HG02642 (cell line): ENCODE measurements around the gene RPS6KA4.

Source experiments
- ATAC-seq: cut with Tn5 transposase; IDR thresholded peaks from one replicate; pipeline ENCODE4 v1.9.1; 2021; ENCODE audit warnings: mild to moderate bottlenecking; ENCODE audit not compliant: unreplicated experiment, poor library complexity

Gene RPS6KA4

GRCh38 chr11:64361659-64362058 lies 2.7 kb downstream of the RPS6KA4 start:
- ATAC-seq = no peak

DNA sequence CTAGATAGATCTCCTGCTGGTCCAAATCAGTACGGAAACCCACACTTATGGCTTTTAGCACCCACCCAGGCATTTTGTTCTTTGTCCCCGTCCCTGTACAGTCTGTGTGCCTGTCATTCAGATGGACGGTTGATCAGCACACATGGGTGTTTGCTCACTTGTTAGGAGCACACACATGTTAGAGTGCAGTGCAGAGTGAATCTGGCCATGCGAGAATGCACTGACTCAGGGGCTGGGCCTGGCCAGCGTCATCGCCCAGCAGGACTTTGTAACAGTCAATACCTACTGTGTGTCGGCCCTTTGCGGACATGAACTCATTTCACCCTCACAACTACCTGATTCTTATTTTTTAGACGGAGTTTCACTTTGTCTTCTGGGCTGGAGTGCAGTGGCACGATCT lies 3.4 kb downstream of the RPS6KA4 start:
- no peak for ATAC-seq

DNA sequence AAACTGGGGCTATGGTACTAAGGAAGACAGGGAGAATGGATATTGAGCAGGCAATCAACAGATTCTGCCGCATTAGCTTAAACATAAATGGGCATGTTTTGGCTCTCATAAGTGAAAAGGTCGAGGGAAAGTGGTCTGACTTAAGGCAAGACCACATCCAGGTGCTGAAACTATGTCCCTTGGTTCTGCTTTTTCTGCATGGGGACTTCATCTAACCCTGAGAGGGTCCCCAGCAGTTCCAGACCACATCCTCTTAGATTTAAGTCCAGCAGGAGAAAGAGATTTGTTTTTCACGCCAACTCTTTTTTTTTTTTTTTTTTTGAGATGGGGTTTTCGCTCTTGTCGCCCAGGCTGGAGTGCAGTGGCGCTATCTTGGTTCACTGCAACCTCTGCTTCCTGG lies 5.5 kb downstream of the RPS6KA4 start:
- ATAC-seq = no peak

DNA sequence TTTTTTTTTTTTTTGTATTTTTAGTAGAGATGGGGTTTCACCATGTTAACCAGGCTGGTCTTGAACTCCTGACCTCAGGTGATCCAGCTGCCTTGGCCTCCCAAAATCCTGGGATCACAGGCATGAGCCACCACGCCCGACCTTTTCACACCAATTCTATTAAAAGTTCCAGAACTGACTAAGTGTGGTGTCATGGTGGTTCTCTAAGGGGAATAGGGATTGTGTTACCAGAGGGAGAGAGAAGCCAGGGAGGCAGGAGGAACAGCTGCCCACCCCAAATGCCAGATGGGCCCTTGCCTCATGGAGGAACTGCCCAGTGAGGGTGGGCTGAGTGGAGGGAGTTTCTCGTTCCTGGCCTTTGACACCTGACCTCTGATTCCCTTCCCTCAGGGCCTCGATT lies 5.9 kb downstream of the RPS6KA4 start:
- no peak for ATAC-seq

GRCh38 chr11:64366751-64367150 lies 7.8 kb downstream of the RPS6KA4 start:
- ATAC-seq = no peak

- ATAC-seq = no peak
Measured at GRCh38 chr11:64367931-64368672, 9.1 kb downstream of the RPS6KA4 start.

DNA sequence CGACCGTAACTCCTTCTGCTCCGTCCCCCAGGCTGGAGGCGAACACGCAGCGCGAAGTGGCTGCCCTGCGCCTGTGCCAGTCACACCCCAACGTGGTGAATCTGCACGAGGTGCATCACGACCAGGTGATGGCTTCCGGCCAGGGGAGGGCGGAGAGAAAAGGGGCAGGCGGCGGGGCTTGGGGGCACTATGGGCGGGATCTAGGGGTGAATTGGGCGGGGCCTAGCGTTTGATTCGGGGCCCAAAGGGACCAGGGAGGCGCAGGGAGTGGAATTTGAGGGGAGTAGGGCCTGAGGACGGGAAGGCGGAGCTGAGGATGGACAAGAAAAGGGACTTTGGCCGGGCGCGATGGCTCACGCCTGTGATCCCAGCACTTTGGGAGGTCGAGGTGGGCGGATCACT lies 9.7 kb downstream of the RPS6KA4 start:
- ATAC-seq = no peak

- no peak for ATAC-seq
Measured at GRCh38 chr11:64369440-64370421, 10.8 kb downstream of the RPS6KA4 start.

DNA sequence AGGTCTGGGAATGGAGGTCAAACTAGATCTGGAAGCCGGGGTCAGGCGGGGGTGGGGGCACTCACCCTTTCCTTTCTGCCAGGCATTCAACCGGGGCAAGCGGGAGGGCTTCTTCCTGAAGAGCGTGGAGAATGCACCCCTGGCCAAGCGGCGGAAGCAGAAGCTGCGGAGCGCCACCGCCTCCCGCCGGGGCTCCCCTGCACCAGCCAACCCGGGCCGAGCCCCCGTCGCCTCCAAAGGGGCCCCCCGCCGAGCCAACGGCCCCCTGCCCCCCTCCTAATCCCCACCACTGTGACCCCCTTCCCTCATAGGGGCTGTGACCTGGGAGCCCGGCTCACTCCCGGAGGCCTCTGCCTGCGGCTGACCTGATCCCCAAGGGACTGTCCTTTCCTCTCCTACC lies 12.2 kb downstream of the RPS6KA4 start:
- ATAC-seq = no peak

DNA sequence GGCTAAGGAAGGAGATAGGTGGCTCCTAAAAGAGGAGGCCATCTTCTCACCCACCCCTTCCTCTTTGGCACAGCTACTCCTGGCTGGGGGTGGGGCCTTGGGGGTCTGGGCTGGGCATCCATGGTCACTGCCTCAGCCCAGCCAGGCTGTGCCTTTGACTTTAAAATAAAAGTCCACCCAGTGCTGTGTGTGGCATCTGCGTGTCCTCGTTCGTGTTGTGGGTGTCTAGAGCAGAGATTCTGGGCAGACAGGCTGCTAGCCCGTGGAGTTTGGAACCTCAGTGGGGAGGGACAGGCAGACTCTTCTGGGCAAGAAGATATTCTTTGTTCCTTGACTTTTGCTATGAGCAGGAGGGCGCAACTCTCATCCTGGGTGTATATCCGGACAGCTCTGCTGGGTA lies 13.1 kb downstream of the RPS6KA4 start:
- ATAC-seq = no peak

DNA sequence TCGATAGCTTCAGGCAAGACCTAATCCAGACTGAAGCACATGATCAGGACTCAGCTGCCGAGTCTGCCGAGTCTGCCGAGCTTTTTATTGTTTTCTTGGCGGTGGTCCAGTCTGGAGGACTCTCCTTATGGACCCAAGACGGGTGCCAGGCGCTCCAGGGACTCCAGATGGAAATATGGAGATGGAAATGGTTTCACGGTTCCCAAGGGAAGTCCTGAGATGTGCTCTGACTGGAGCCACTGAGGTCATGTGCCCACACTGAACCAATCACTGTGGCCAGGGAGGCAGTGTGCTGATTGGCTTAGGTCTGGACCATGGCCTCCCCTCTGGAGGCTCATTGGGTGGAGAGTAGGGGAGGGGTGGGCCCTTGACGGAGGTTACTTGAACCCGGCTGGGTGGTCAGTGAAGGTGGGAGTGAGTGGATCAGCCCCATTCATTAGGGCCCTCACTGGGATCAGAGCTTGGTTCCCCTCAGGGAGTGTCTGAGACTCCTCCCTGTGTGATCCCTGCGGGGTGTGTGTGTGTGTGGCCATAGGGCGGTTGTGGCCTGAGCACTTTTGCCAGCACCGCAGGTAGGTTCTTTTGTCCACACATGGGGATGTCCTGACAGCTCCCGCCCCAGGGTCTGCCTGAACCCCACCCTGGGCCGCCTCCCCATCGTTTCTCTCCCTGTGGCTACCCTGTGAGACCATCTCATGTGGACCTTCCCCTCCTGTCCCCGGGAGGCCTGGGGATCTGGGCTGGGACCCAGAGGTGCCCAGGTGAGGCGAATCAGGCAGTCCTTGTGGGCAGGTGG lies 14.0 kb downstream of the RPS6KA4 start:
- ATAC-seq = no peak

GRCh38 chr11:64373598-64373974 lies 14.6 kb downstream of the RPS6KA4 start:
- no peak for ATAC-seq

DNA sequence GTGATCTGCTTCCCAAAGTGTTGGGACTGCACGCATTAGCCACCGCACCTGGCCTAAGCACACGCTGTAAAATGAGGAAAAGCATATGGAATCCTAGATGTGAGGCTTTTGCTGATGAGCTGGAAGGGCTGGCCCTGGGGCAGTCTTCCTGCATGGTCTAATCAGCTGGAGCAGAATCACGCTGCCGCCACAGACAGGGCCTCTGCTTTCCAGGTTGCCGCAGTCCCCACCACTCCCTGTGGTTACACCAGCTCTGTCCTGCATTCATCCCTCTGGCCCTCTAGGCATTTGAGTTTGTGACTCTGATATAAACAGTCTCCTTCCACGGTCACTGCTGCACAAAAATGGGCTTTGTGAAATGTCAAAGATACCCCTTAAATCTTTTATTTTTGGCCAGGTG lies 17.1 kb downstream of the RPS6KA4 start:
- ATAC-seq = no peak

DNA sequence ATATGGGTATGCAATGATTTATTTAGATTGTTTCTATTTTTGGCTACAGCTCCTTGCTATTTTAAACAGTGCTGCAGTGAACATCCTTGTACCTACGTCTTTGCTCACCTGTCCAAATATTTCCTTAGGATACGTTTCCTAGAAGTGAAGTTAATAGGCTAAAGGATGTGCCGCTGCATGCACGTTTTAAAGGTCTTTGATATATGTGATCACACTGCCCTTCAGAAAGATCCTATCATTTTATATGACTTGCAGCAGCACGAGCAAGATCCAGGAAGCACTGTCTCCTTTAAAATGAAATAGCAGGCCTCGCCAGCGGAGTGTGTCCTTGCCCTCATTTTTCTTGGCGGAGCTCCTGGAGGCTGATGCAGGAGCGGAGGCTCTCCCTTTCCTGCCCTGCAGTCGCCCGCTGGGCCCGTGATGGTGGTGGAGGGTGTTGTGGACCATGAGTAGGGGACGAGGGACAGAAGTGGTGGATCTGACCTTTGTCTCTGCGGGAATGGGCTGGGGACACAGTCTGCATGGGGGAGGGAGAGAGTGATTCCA lies 19.4 kb downstream of the RPS6KA4 start:
- no peak for ATAC-seq

- ATAC-seq = no peak
Measured at GRCh38 chr11:64379160-64379559, 20.2 kb downstream of the RPS6KA4 start.

DNA sequence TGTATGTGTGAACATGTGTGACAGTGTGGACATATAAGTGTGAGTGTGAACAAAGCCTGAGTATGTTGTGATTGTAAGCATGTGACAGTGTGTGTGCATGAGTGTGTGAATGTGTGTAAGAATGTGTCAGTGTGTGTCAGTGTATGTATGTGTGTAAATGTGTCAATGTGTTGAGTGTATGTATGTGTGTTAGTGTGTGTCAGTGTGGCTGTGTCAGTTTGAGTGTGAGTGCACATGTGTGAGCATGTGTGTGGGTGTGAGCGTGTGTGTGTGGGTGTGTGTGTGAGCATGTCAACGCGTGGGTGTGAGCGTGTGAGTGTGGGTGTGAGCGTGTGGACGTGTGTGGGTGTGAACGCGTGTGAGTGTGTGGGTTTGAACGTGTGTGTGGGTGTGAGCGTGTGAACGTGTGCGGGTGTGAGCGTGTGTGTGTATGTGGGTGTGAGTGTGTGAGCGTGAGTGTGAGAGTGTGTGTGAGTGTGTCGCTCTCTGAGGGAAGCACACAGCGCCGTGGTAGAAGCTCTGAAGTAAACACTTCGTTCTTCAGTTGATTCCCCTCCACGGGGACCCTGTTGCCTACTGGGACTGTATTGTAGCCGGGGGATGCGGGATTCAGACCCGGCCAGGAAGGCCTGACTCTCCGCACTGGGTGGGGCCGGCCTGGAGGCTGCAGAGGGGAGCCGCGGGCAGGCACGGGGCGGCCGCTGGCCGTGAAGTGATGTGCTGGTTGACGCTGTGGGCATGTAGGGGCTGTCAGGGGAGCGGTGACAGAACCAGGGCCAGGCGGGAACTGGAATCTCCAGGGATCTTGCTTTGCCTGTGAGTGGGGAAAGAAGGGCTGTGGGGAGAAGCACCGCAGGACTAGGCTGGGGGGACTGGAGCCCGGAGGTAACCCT lies 21.1 kb downstream of the RPS6KA4 start:
- no peak for ATAC-seq

GRCh38 chr11:64381350-64381749 lies 22.4 kb downstream of the RPS6KA4 start:
- no peak for ATAC-seq

- no peak for ATAC-seq
Measured at GRCh38 chr11:64382047-64382446, 23.1 kb downstream of the RPS6KA4 start.

GRCh38 chr11:64382586-64382985 lies 23.6 kb downstream of the RPS6KA4 start:
- no peak for ATAC-seq
